GM18909 (cell line): ENCODE results near the gene ZNF350.
"Not testable (repeated sequence)": the region's sequence is repeated elsewhere in the genome, so short reads cannot be mapped to it uniquely, and the experiment has no call there.

Experiments used
- ATAC-seq: cut with Tn5 transposase; IDR thresholded peaks from one replicate; pipeline ENCODE4 v1.9.1; 2021; ENCODE audit warnings: mild to moderate bottlenecking; ENCODE audit not compliant: unreplicated experiment, poor library complexity

ZNF350 gene

GRCh38 chr19:51976852-51977251 is 9.8 kb downstream of the ZNF350 start:
- ATAC-seq: no peak

- ATAC-seq: not testable (repeated sequence)
Observed at GRCh38 chr19:51975787-51976186, 10.9 kb downstream of the ZNF350 start.

- no peak for ATAC-seq
Observed at GRCh38 chr19:51971624-51972023, 15.0 kb downstream of the ZNF350 start.

GRCh38 chr19:51970718-51971117 is 15.9 kb downstream of the ZNF350 start:
- ATAC-seq: no peak

- ATAC-seq: no peak
Observed at GRCh38 chr19:51965583-51965982, 21.1 kb downstream of the ZNF350 start.

GRCh38 chr19:51960621-51961233 is 25.9 kb downstream of the ZNF350 start:
- not testable (repeated sequence) for ATAC-seq

GRCh38 chr19:51959791-51960190 is 26.8 kb downstream of the ZNF350 start:
- ATAC-seq: no peak

- not testable (repeated sequence) for ATAC-seq
Observed at GRCh38 chr19:51957846-51958245, 28.8 kb downstream of the ZNF350 start.

GRCh38 chr19:51948975-51949374 is 37.7 kb downstream of the ZNF350 start:
- ATAC-seq: no peak

GRCh38 chr19:51946602-51947001 is 40.0 kb downstream of the ZNF350 start:
- no peak for ATAC-seq

- ATAC-seq: no peak
Observed at GRCh38 chr19:51944798-51945552, 41.7 kb downstream of the ZNF350 start.

- no peak for ATAC-seq
Observed at GRCh38 chr19:51938936-51939335, 47.7 kb downstream of the ZNF350 start.

- no peak for ATAC-seq
Observed at GRCh38 chr19:51931921-51932320, 54.7 kb downstream of the ZNF350 start.

GRCh38 chr19:51927859-51928258 is 58.8 kb downstream of the ZNF350 start:
- no peak for ATAC-seq

GRCh38 chr19:51926784-51927741 is 59.6 kb downstream of the ZNF350 start, which contains the start of gene ZNF613:
ZNF613 (plus strand) TSS chr19:51927472; CDS start chr19:51936221, 8,749 bp downstream.
- ATAC-seq: peak; percentile 88

GRCh38 chr19:51926426-51926783 is 60.2 kb downstream of the ZNF350 start:
- ATAC-seq: no peak

GRCh38 chr19:51921949-51922348 is 64.7 kb downstream of the ZNF350 start:
- ATAC-seq: no peak

GRCh38 chr19:51919606-51920005 is 67.0 kb downstream of the ZNF350 start:
- no peak for ATAC-seq

- no peak for ATAC-seq
Observed at GRCh38 chr19:51916167-51916566, 70.5 kb downstream of the ZNF350 start.

GRCh38 chr19:51915324-51915867 is 71.2 kb downstream of the ZNF350 start:
- ATAC-seq: no peak
